Caco-2 (cell line): ENCODE data around the gene BOD1L2. TPM values are rescaled to one million over a fixed set of nuclear protein-coding genes. Genes with fewer than 3 reads are reported as not detected.

Experiments
- BruUV-seq: library from RNA; stranded (reverse); fragments of 400-500 nt; replicated peaks from 2 replicates; lab custom pipeline; 2021; lab: Mats Ljungman, UMichigan
- CTCF ChIA-PET: fragments of 300-600 bp; sonication (Branson Sonifier 250); formaldehyde crosslinking; loops from one replicate; lab custom pipeline; 2022; ENCODE audit warnings: antibody characterized with exemption; lab: Charles Lee
- POLR2A ChIA-PET: fragments of 300-600 bp; sonication (Branson Sonifier 250); formaldehyde crosslinking; loops from one replicate; lab custom pipeline; 2022; ENCODE audit warnings: antibody characterized with exemption; lab: Charles Lee
- DNase-seq, 2 experiments: peaks; one replicate each; pipeline versions ENCODE4 v3.0.0 to v3.0.0-alpha.2; 2020 to 2022
- H3K27me3 ChIP-seq: replicated peaks from 2 replicates; pipeline ENCODE4 v1.6.0; 2011; ENCODE audit warnings: low read length; ENCODE audit not compliant: control insufficient read depth, insufficient read depth
- H3K36me3 ChIP-seq: 2 replicates; pipeline ENCODE4 v1.5.1; 2011; ENCODE audit warnings: low read length; ENCODE audit not compliant: control insufficient read depth, insufficient read depth
- H3K4me1 ChIP-seq: fragments of 250-450 bp; sonication (Bioruptor Pico); 2 replicates; pipeline ENCODE4 v1.5.1; 2020; ENCODE audit warnings: mild to moderate bottlenecking
- H3K4me3 ChIP-seq: 2 replicates; pipeline ENCODE4 v1.5.1; 2011; ENCODE audit warnings: low read depth, mild to moderate bottlenecking, control low read depth, low read length
- H3K9me3 ChIP-seq: fragments of 250-450 bp; sonication (Bioruptor Pico); 2 replicates; pipeline ENCODE4 v1.5.1; 2020; ENCODE audit warnings: mild to moderate bottlenecking, moderate library complexity
- H3K27ac Mint-ChIP-seq: one replicate; pipeline ENCODE4 v1.8.0; 2022; ENCODE audit warnings: mixed read lengths; ENCODE audit not compliant: unreplicated experiment
- H3K27me3 Mint-ChIP-seq: one replicate; pipeline ENCODE4 v1.8.0; 2022; ENCODE audit warnings: mixed read lengths; ENCODE audit not compliant: insufficient read depth, unreplicated experiment
- H3K36me3 Mint-ChIP-seq: one replicate; pipeline ENCODE4 v1.8.0; 2022; ENCODE audit warnings: mild to moderate bottlenecking, mixed read lengths; ENCODE audit not compliant: insufficient read depth, unreplicated experiment
- H3K4me1 Mint-ChIP-seq: one replicate; pipeline ENCODE4 v1.8.0; 2022; ENCODE audit warnings: low read depth, mixed read lengths; ENCODE audit not compliant: unreplicated experiment
- H3K4me3 Mint-ChIP-seq: one replicate; pipeline ENCODE4 v1.8.0; 2022; ENCODE audit warnings: mild to moderate bottlenecking, moderate library complexity, mixed read lengths; ENCODE audit not compliant: unreplicated experiment
- H3K9me3 Mint-ChIP-seq: one replicate; pipeline ENCODE4 v1.8.0; 2022; ENCODE audit warnings: mixed read lengths; ENCODE audit not compliant: unreplicated experiment
- intact Hi-C: fragments of 100-400 bp; cut with micrococcal nuclease; formaldehyde crosslinking; loops from one replicate; pipeline ENCODE4 v1.10.0; 2022; ENCODE audit not compliant: unreplicated experiment
- total RNA-seq: library from RNA; stranded (reverse); gene quantifications from 2 replicates; pipeline ENCODE4 v1.2.3, GENCODE V29; 2022
- TF ChIP-seq, protein P1 (sequence below), 2 experiments: fragments of 200-600 bp in 1 of 2; IDR thresholded peaks; 1 replicate in 1 of 2; 2 replicates in 1 of 2; pipeline versions ENCODE4 v1.5.1 to v1.8.0; 2011 to 2022; ENCODE audit warnings: antibody characterized with exemption in 1 of 2, control low read depth in 1 of 2, inconsistent platforms in 1 of 2, low read depth in 1 of 2, low read length in 1 of 2, mild to moderate bottlenecking in 1 of 2, moderate library complexity in 1 of 2; ENCODE audit not compliant: insufficient read depth in 1 of 2, severe bottlenecking in 1 of 2, unreplicated experiment in 1 of 2

Gene BOD1L2
- total RNA-seq, 1 experiment from 2014 or later: not detected

DNA sequence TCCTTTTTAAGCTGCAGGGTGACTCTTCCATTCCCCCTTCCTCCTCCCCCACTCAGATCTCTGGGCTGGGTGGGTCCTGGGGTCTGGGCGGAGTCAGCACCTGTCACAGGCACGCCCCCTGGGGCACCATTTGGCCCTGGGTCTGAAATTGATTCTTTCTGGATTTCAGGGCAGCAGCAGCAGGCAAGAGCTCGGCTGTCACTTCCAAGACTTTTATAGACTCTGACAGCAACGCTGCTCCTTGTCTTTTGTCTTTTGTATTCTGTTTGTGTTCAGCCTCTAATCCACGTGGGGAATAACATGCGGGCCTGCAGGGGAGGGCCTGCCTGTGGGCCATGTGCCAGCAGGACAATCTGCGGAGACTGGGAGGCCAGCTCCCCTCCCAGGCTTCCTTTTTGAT, 3.9 kb downstream of the BOD1L2 start:
- H3K36me3 ChIP-seq: no peaks in the 10 kb centered on the region
- H3K36me3 Mint-ChIP-seq: no peaks in the 10 kb centered on the region
- H3K4me1 ChIP-seq: no peaks in the 10 kb centered on the region
- no peaks in the 10 kb centered on the region for H3K9me3 ChIP-seq
- intact Hi-C loops: no loop called here
- DNase-seq: no peak
- peaks cover 9% of the 10 kb centered on the region for H3K27me3 Mint-ChIP-seq
- TF ChIP-seq, protein P1, sequence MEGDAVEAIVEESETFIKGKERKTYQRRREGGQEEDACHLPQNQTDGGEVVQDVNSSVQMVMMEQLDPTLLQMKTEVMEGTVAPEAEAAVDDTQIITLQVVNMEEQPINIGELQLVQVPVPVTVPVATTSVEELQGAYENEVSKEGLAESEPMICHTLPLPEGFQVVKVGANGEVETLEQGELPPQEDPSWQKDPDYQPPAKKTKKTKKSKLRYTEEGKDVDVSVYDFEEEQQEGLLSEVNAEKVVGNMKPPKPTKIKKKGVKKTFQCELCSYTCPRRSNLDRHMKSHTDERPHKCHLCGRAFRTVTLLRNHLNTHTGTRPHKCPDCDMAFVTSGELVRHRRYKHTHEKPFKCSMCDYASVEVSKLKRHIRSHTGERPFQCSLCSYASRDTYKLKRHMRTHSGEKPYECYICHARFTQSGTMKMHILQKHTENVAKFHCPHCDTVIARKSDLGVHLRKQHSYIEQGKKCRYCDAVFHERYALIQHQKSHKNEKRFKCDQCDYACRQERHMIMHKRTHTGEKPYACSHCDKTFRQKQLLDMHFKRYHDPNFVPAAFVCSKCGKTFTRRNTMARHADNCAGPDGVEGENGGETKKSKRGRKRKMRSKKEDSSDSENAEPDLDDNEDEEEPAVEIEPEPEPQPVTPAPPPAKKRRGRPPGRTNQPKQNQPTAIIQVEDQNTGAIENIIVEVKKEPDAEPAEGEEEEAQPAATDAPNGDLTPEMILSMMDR (IDR thresholded peaks at IDR 0.05; ENCODE audit: insufficient read depth in 1 of 2, low read depth in 1 of 2, low read length in 1 of 2, severe bottlenecking in 1 of 2, unreplicated experiment in 1 of 2): no peak
- H3K27ac Mint-ChIP-seq: no peak overlapping the region
- no peak overlapping the region for H3K4me3 ChIP-seq
- ChIA-PET POLR2A (no interaction called here), CTCF (no interaction called here)
- no peaks in the 10 kb centered on the region for H3K27me3 ChIP-seq
- no TSS peak for BruUV-seq
- peaks cover 7% of the 10 kb centered on the region for H3K4me1 Mint-ChIP-seq
- no peak overlapping the region for H3K4me3 Mint-ChIP-seq
- no peaks in the 10 kb centered on the region for H3K9me3 Mint-ChIP-seq

DNA sequence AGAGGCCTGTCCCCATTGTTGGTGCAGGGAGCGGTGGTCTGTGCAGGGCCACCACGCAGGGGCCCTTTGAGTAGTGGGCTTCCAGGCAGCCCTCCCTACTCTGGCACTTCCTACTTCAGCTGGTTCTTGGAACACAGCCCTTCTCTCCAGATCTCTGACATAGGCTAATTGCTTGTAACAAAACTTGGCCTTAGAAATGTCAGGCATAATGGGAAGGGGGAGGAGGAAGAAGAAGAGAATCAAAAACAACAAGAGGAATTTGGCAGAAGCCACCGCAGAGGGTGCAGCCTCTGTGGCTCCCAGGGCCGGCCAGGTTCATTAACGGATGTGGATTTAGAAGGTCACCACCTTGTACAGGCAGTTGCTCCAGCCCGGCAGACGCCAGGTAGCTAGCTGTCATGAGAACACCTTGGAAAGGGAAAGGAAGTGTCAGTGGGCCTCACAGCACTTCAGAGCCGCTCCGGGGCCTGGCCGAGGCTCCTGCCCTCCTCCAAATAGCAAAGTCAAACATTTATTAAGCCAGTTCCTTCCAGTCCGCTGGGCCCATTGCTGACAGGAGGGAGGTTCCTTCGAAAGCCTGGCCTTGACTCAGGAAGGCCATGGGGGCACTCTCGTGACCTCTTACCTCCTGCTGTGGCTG, 7.4 kb downstream of the BOD1L2 start:
- CTCF ChIA-PET: no interaction called here

DNA sequence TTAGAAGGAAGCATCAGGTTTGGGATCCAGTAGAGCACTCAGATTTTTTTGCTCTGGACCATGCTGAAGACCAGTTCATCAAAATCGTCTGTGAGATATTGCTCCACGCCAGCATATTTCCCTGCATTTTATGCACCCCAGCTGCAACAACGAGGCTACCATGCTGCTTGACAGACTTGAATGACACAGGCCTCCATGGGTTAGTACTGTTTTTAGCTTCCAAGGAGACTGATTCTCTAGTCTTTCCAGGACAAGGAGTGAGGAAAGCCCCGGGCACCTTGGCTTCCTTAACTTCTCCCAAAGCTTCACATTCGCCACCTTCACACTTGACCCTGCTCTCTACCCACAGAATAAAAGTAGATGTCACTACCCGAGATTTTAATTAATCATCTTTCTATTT, 17.5 kb downstream of the BOD1L2 start:
- Histone ChIP-seq H3K4me3 (no peak overlapping the region), H3K9me3 (no peaks in the 10 kb centered on the region), H3K36me3 (no peaks in the 10 kb centered on the region), H3K4me1 (no peaks in the 10 kb centered on the region), H3K27me3 (no peaks in the 10 kb centered on the region)
- ChIA-PET POLR2A (no interaction called here), CTCF (no interaction called here)
- no peak overlapping the region for H3K4me3 Mint-ChIP-seq
- H3K27me3 Mint-ChIP-seq: peaks cover 8% of the 10 kb centered on the region
- no peaks in the 10 kb centered on the region for H3K36me3 Mint-ChIP-seq
- H3K27ac Mint-ChIP-seq: no peak overlapping the region
- DNase-seq: no peak
- no peaks in the 10 kb centered on the region for H3K9me3 Mint-ChIP-seq
- H3K4me1 Mint-ChIP-seq: no peaks in the 10 kb centered on the region
- intact Hi-C loops: no loop called here
- TF ChIP-seq, protein P1 (IDR thresholded peaks at IDR 0.05; ENCODE audit: insufficient read depth in 1 of 2, low read depth in 1 of 2, low read length in 1 of 2, severe bottlenecking in 1 of 2, unreplicated experiment in 1 of 2): no peak
- no TSS peak for BruUV-seq

More for the DNA sequence above, 7.4 kb downstream of the BOD1L2 start:
- no TSS peak for BruUV-seq
- no peak overlapping the region for H3K4me3 Mint-ChIP-seq
- no peaks in the 10 kb centered on the region for H3K27me3 ChIP-seq
- no peak overlapping the region for H3K27ac Mint-ChIP-seq
- H3K4me3 ChIP-seq: no peak overlapping the region
- intact Hi-C loops: no loop called here
- peaks cover 4% of the 10 kb centered on the region for H3K27me3 Mint-ChIP-seq
- no peaks in the 10 kb centered on the region for H3K9me3 Mint-ChIP-seq
- no peaks in the 10 kb centered on the region for H3K36me3 Mint-ChIP-seq
- DNase-seq: no peak
- no peaks in the 10 kb centered on the region for H3K4me1 ChIP-seq
- TF ChIP-seq, protein P1 (IDR thresholded peaks at IDR 0.05; ENCODE audit: insufficient read depth in 1 of 2, low read depth in 1 of 2, low read length in 1 of 2, severe bottlenecking in 1 of 2, unreplicated experiment in 1 of 2): no peak
- POLR2A ChIA-PET: no interaction called here
- no peaks in the 10 kb centered on the region for H3K36me3 ChIP-seq
- peaks cover 7% of the 10 kb centered on the region for H3K4me1 Mint-ChIP-seq
- no peaks in the 10 kb centered on the region for H3K9me3 ChIP-seq
